ENCODE measurements around the gene TWF2.
A peak's percentile ranks its signal among the peaks of the same experiment; 100 is the strongest.

Gene TWF2

GRCh38 chr3:52248165-52248541 is 9.2 kb upstream of the TWF2 start:
- H3K4me1 Mint-ChIP-seq (ENCODE audit: low read depth): peaks cover 80% of the 10 kb centered on the region
- H3K9me3 Mint-ChIP-seq: no peaks in the 10 kb centered on the region
- H3K27me3 Mint-ChIP-seq: no peaks in the 10 kb centered on the region
- peak overlapping the region; percentile 89 for H3K4me3 Mint-ChIP-seq
- peak overlapping the region; percentile 90 for H3K27ac Mint-ChIP-seq
- peaks cover 54% of the 10 kb centered on the region for H3K36me3 Mint-ChIP-seq (ENCODE audit: low read depth)

- Mint-ChIP-seq H3K36me3 (ENCODE audit: low read depth) (peaks cover 48% of the 10 kb centered on the region), H3K9me3 (no peaks in the 10 kb centered on the region), H3K27ac (peak overlapping the region; percentile 90), H3K4me1 (ENCODE audit: low read depth) (peaks cover 78% of the 10 kb centered on the region), H3K27me3 (no peaks in the 10 kb centered on the region), H3K4me3 (peak overlapping the region; percentile 89)
Observed at GRCh38 chr3:52247409-52248164, 8.6 kb upstream of the TWF2 start.

GRCh38 chr3:52246728-52247408 is 7.9 kb upstream of the TWF2 start:
- Mint-ChIP-seq H3K4me1 (ENCODE audit: low read depth) (peaks cover 77% of the 10 kb centered on the region), H3K4me3 (peak overlapping the region; percentile 89), H3K36me3 (ENCODE audit: low read depth) (peaks cover 41% of the 10 kb centered on the region), H3K27ac (peak overlapping the region; percentile 90), H3K27me3 (no peaks in the 10 kb centered on the region), H3K9me3 (no peaks in the 10 kb centered on the region)

GRCh38 chr3:52246264-52246620 is 7.3 kb upstream of the TWF2 start:
- no peaks in the 10 kb centered on the region for H3K27me3 Mint-ChIP-seq
- no peaks in the 10 kb centered on the region for H3K9me3 Mint-ChIP-seq
- H3K27ac Mint-ChIP-seq: peak overlapping the region; percentile 90
- H3K4me1 Mint-ChIP-seq (ENCODE audit: low read depth): peaks cover 78% of the 10 kb centered on the region
- H3K36me3 Mint-ChIP-seq (ENCODE audit: low read depth): peaks cover 39% of the 10 kb centered on the region
- peak overlapping the region; percentile 89 for H3K4me3 Mint-ChIP-seq

- Mint-ChIP-seq H3K4me3 (peak within 1 kb of the TSS; percentile 89), H3K36me3 (ENCODE audit: low read depth) (peaks cover 36% of the 10 kb centered on the region), H3K27me3 (no peaks in the 10 kb centered on the region), H3K4me1 (ENCODE audit: low read depth) (peaks cover 82% of the 10 kb centered on the region), H3K9me3 (no peaks in the 10 kb centered on the region), H3K27ac (peak within 1 kb of the TSS; percentile 94)
Observed at GRCh38 chr3:52245322-52246263, 6.6 kb upstream of the TWF2 start, which contains the start of gene PPM1M. Gene PPM1M, plus strand, starts transcription at chr3:52245759. Its CDS starts 66 bp downstream, at chr3:52245825.

- Mint-ChIP-seq H3K36me3 (ENCODE audit: low read depth) (peaks cover 33% of the 10 kb centered on the region), H3K27me3 (no peaks in the 10 kb centered on the region), H3K4me3 (peak overlapping the region; percentile 83), H3K9me3 (no peaks in the 10 kb centered on the region), H3K4me1 (ENCODE audit: low read depth) (peaks cover 84% of the 10 kb centered on the region), H3K27ac (peak overlapping the region; percentile 94)
Observed at GRCh38 chr3:52243791-52244628, 5.1 kb upstream of the TWF2 start.

- Mint-ChIP-seq H3K4me1 (ENCODE audit: low read depth) (peaks cover 82% of the 10 kb centered on the region), H3K4me3 (peak overlapping the region; percentile 9), H3K9me3 (no peaks in the 10 kb centered on the region), H3K27ac (peak overlapping the region; percentile 68), H3K36me3 (ENCODE audit: low read depth) (peaks cover 19% of the 10 kb centered on the region), H3K27me3 (no peaks in the 10 kb centered on the region)
Observed at GRCh38 chr3:52242039-52242438, 3.1 kb upstream of the TWF2 start.

- H3K4me1 Mint-ChIP-seq (ENCODE audit: low read depth): peaks cover 83% of the 10 kb centered on the region
- no peaks in the 10 kb centered on the region for H3K9me3 Mint-ChIP-seq
- H3K36me3 Mint-ChIP-seq (ENCODE audit: low read depth): peaks cover 15% of the 10 kb centered on the region
- no peaks in the 10 kb centered on the region for H3K27me3 Mint-ChIP-seq
- H3K27ac Mint-ChIP-seq: peak overlapping the region; percentile 96
- H3K4me3 Mint-ChIP-seq: peak overlapping the region; percentile 99
Observed at GRCh38 chr3:52240886-52241370, 2.0 kb upstream of the TWF2 start.

- Mint-ChIP-seq H3K36me3 (ENCODE audit: low read depth) (peaks cover 15% of the 10 kb centered on the region), H3K9me3 (no peaks in the 10 kb centered on the region), H3K27me3 (no peaks in the 10 kb centered on the region), H3K4me3 (peak overlapping the region; percentile 99), H3K4me1 (ENCODE audit: low read depth) (peaks cover 87% of the 10 kb centered on the region), H3K27ac (peak overlapping the region; percentile 96)
Observed at GRCh38 chr3:52240059-52240885, 1.3 kb upstream of the TWF2 start.

GRCh38 chr3:52238193-52238760 is 681 bp downstream of the TWF2 start:
- Mint-ChIP-seq H3K36me3 (ENCODE audit: low read depth) (peaks cover 15% of the 10 kb centered on the region), H3K27ac (peak overlapping the region; percentile 96), H3K27me3 (no peaks in the 10 kb centered on the region), H3K9me3 (no peaks in the 10 kb centered on the region), H3K4me1 (ENCODE audit: low read depth) (peaks cover 79% of the 10 kb centered on the region), H3K4me3 (peak overlapping the region; percentile 99)

GRCh38 chr3:52237657-52238172 is 1.2 kb downstream of the TWF2 start:
- Mint-ChIP-seq H3K27ac (peak overlapping the region; percentile 96), H3K4me3 (peak overlapping the region; percentile 99), H3K27me3 (no peaks in the 10 kb centered on the region), H3K9me3 (no peaks in the 10 kb centered on the region), H3K36me3 (ENCODE audit: low read depth) (peaks cover 15% of the 10 kb centered on the region), H3K4me1 (ENCODE audit: low read depth) (peaks cover 80% of the 10 kb centered on the region)

- H3K9me3 Mint-ChIP-seq: no peaks in the 10 kb centered on the region
Observed at GRCh38 chr3:52237006-52237656, 1.8 kb downstream of the TWF2 start.

More at GRCh38 chr3:52237006-52237656, 1.8 kb downstream of the TWF2 start:
- Mint-ChIP-seq H3K27me3 (no peaks in the 10 kb centered on the region), H3K4me3 (peak overlapping the region; percentile 99), H3K4me1 (ENCODE audit: low read depth) (peaks cover 83% of the 10 kb centered on the region), H3K27ac (peak overlapping the region; percentile 65), H3K36me3 (ENCODE audit: low read depth) (peaks cover 15% of the 10 kb centered on the region)
